Neural cell (in vitro differentiated cells): Measurements from ENCODE around the gene CMTM3. TPM values are rescaled to one million over a fixed set of nuclear protein-coding genes. Genes with fewer than 3 reads are reported as not detected.
"Not testable (repeated sequence)": the region's sequence is repeated elsewhere in the genome, so short reads cannot be mapped to it uniquely, and the experiment has no call there.

ENCODE experiments used
- H2AFZ ChIP-seq: fragments of 200-600, 300-800 bp; sonication (generic), shearing (Covaris generic); 2 replicates; pipeline ENCODE4 v1.6.0; 2014; ENCODE audit warnings: low read depth, mild to moderate bottlenecking, antibody characterized with exemption, low read length, moderate library complexity
- H3F3A ChIP-seq: fragments of 200-600 bp; shearing (Covaris generic); 2 replicates; pipeline ENCODE4 v1.6.1; 2016; ENCODE audit warnings: mild to moderate bottlenecking, moderate library complexity, mixed read lengths, antibody characterized with exemption, low read length; ENCODE audit not compliant: insufficient read depth, poor library complexity, severe bottlenecking
- H3K27ac ChIP-seq: fragments of 200-600, 300-800 bp; sonication (generic), shearing (Covaris generic); 2 replicates; pipeline ENCODE4 v1.5.1; 2014; ENCODE audit warnings: mild to moderate bottlenecking, low read length, moderate library complexity
- H3K27me3 ChIP-seq: fragments of 300-800, 200-600 bp; sonication (generic), shearing (Covaris generic); 2 replicates; pipeline ENCODE4 v1.6.0; 2014; ENCODE audit warnings: mild to moderate bottlenecking, low read depth, low read length, moderate library complexity; ENCODE audit not compliant: insufficient read depth
- H3K36me3 ChIP-seq: fragments of 300-800, 200-600 bp; sonication (generic), shearing (Covaris generic); 2 replicates; pipeline ENCODE4 v1.5.1; 2014; ENCODE audit warnings: mild to moderate bottlenecking, antibody characterized with exemption, low read length, moderate library complexity; ENCODE audit not compliant: insufficient read depth
- H3K4me2 ChIP-seq: fragments of 300-800, 200-600 bp; sonication (generic), shearing (Covaris generic); 2 replicates; pipeline ENCODE4 v1.6.0; 2014; ENCODE audit warnings: mild to moderate bottlenecking, low read length
- H3K4me3 ChIP-seq: fragments of 300-800, 200-600 bp; sonication (generic), shearing (Covaris generic); 2 replicates; pipeline ENCODE4 v1.5.1; 2014; ENCODE audit warnings: mild to moderate bottlenecking, low read length, moderate library complexity
- H3K79me2 ChIP-seq: fragments of 200-600 bp; shearing (Covaris generic); replicated peaks from 2 replicates; pipeline ENCODE4 v1.6.0; 2014; ENCODE audit warnings: mild to moderate bottlenecking, low read length, moderate library complexity; ENCODE audit not compliant: insufficient read depth
- H3K9ac ChIP-seq: fragments of 300-800, 200-600 bp; sonication (generic), shearing (Covaris generic); 2 replicates; pipeline ENCODE4 v1.6.1; 2016; ENCODE audit warnings: mild to moderate bottlenecking, low read length, mixed read lengths
- H3K9me2 ChIP-seq: fragments of 200-600 bp; shearing (Covaris generic); 2 replicates; pipeline ENCODE4 v1.6.1; 2016; ENCODE audit warnings: mild to moderate bottlenecking, low read length, mixed read lengths; ENCODE audit not compliant: insufficient read depth
- H3K9me3 ChIP-seq: fragments of 200-600, 300-800 bp; sonication (generic), shearing (Covaris generic); 2 replicates; pipeline ENCODE4 v1.6.1; 2016; ENCODE audit warnings: mild to moderate bottlenecking, mixed run types, low read length, moderate library complexity, mixed read lengths
- H4K20me1 ChIP-seq: fragments of 200-600 bp; shearing (Covaris generic); 2 replicates; pipeline ENCODE4 v1.6.1; 2016; ENCODE audit warnings: mild to moderate bottlenecking, mixed run types; ENCODE audit not compliant: insufficient read depth
- EP300 ChIP-seq: fragments of 450-650 bp; conservative IDR thresholded peaks from 2 replicates; pipeline ENCODE4 v1.6.1; 2014; ENCODE audit warnings: antibody characterized with exemption, mild to moderate bottlenecking, moderate library complexity; ENCODE audit not compliant: poor library complexity, severe bottlenecking
- EZH2 ChIP-seq: fragments of 200-600, 300-800 bp; shearing (Covaris generic), sonication (generic); IDR thresholded peaks from 2 replicates; pipeline ENCODE4 v1.6.1; 2014; ENCODE audit warnings: antibody characterized with exemption, low read length, borderline replicate concordance, mild to moderate bottlenecking; ENCODE audit not compliant: insufficient read depth, poor library complexity, severe bottlenecking
- MXI1 ChIP-seq: fragments of 450-650 bp; conservative IDR thresholded peaks from 2 replicates; pipeline ENCODE4 v1.6.1; 2014; ENCODE audit warnings: antibody characterized with exemption, mild to moderate bottlenecking; ENCODE audit not compliant: poor library complexity, severe bottlenecking
- POLR2AphosphoS5 ChIP-seq: IDR thresholded peaks from 2 replicates; pipeline ENCODE4 v1.6.1; 2012
- RAD21 ChIP-seq: fragments of 450-650 bp; conservative IDR thresholded peaks from 2 replicates; pipeline ENCODE4 v1.6.1; 2014; ENCODE audit warnings: antibody characterized with exemption, mild to moderate bottlenecking, moderate library complexity
- SMC3 ChIP-seq: fragments of 450-650 bp; conservative IDR thresholded peaks from 2 replicates; pipeline ENCODE4 v1.6.1; 2014; ENCODE audit warnings: antibody characterized with exemption, mild to moderate bottlenecking, moderate library complexity; ENCODE audit not compliant: poor library complexity
- TAF1 ChIP-seq: IDR thresholded peaks from 2 replicates; pipeline ENCODE4 v1.6.1; 2012; ENCODE audit warnings: low read depth
- polyA plus RNA-seq: library from polyadenylated mRNA; depleted of rRNA; stranded (reverse); fragments of >200 nt; gene quantifications from 2 replicates; pipeline ENCODE4 v1.2.3, GENCODE V29; 2014
- TF ChIP-seq, protein P1 (sequence below): IDR thresholded peaks from 2 replicates; pipeline ENCODE4 v1.6.1; 2012; ENCODE audit warnings: borderline replicate concordance
- TF ChIP-seq, protein P2 (sequence below): fragments of 450-650 bp; IDR thresholded peaks from 2 replicates; pipeline ENCODE4 v1.5.1; 2014; ENCODE audit warnings: antibody characterized with exemption, mild to moderate bottlenecking, moderate library complexity; ENCODE audit not compliant: poor library complexity, severe bottlenecking

CMTM3 gene
- polyA plus RNA-seq, 1 donor from 2014 or later = 7.7 TPM

DNA sequence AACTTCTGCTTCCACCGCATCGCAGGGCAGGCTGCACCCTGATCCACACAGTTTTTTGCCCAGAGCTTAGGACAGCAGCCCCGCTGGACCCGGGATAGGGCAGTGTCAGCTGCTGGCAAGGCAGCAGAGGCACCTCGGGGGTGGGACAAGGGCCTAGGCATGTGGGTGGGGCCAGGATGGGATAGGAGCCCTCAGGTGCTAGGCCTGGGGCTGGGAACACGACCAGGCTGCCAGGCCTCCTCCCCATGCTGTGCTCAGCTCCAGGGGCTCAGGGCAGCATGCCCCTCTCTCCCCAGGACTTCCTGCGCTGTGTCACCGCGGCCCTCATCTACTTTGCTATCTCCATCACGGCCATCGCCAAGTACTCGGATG lies 4.6 kb downstream of the CMTM3 start:
- TF ChIP-seq, protein P1, sequence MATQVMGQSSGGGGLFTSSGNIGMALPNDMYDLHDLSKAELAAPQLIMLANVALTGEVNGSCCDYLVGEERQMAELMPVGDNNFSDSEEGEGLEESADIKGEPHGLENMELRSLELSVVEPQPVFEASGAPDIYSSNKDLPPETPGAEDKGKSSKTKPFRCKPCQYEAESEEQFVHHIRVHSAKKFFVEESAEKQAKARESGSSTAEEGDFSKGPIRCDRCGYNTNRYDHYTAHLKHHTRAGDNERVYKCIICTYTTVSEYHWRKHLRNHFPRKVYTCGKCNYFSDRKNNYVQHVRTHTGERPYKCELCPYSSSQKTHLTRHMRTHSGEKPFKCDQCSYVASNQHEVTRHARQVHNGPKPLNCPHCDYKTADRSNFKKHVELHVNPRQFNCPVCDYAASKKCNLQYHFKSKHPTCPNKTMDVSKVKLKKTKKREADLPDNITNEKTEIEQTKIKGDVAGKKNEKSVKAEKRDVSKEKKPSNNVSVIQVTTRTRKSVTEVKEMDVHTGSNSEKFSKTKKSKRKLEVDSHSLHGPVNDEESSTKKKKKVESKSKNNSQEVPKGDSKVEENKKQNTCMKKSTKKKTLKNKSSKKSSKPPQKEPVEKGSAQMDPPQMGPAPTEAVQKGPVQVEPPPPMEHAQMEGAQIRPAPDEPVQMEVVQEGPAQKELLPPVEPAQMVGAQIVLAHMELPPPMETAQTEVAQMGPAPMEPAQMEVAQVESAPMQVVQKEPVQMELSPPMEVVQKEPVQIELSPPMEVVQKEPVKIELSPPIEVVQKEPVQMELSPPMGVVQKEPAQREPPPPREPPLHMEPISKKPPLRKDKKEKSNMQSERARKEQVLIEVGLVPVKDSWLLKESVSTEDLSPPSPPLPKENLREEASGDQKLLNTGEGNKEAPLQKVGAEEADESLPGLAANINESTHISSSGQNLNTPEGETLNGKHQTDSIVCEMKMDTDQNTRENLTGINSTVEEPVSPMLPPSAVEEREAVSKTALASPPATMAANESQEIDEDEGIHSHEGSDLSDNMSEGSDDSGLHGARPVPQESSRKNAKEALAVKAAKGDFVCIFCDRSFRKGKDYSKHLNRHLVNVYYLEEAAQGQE = no peak
- TF ChIP-seq SMC3 = no peak
- TF ChIP-seq TAF1 = no peak
- TF ChIP-seq EZH2 = no peak
- no peak for TF ChIP-seq MXI1
- TF ChIP-seq, protein P2, sequence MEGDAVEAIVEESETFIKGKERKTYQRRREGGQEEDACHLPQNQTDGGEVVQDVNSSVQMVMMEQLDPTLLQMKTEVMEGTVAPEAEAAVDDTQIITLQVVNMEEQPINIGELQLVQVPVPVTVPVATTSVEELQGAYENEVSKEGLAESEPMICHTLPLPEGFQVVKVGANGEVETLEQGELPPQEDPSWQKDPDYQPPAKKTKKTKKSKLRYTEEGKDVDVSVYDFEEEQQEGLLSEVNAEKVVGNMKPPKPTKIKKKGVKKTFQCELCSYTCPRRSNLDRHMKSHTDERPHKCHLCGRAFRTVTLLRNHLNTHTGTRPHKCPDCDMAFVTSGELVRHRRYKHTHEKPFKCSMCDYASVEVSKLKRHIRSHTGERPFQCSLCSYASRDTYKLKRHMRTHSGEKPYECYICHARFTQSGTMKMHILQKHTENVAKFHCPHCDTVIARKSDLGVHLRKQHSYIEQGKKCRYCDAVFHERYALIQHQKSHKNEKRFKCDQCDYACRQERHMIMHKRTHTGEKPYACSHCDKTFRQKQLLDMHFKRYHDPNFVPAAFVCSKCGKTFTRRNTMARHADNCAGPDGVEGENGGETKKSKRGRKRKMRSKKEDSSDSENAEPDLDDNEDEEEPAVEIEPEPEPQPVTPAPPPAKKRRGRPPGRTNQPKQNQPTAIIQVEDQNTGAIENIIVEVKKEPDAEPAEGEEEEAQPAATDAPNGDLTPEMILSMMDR = no peak
- Histone ChIP-seq H3K9me2 (no peaks in the 10 kb centered on the region), H3K27me3 (no peaks in the 10 kb centered on the region), H3K4me3 (no peak overlapping the region), H2AFZ (no peak overlapping the region), H4K20me1 (no peaks in the 10 kb centered on the region), H3K4me2 (no peak overlapping the region), H3K9me3 (no peaks in the 10 kb centered on the region), H3K27ac (no peak overlapping the region), H3K79me2 (no peaks in the 10 kb centered on the region), H3F3A (no peaks in the 10 kb centered on the region), H3K9ac (no peak overlapping the region), H3K36me3 (no peaks in the 10 kb centered on the region)

DNA sequence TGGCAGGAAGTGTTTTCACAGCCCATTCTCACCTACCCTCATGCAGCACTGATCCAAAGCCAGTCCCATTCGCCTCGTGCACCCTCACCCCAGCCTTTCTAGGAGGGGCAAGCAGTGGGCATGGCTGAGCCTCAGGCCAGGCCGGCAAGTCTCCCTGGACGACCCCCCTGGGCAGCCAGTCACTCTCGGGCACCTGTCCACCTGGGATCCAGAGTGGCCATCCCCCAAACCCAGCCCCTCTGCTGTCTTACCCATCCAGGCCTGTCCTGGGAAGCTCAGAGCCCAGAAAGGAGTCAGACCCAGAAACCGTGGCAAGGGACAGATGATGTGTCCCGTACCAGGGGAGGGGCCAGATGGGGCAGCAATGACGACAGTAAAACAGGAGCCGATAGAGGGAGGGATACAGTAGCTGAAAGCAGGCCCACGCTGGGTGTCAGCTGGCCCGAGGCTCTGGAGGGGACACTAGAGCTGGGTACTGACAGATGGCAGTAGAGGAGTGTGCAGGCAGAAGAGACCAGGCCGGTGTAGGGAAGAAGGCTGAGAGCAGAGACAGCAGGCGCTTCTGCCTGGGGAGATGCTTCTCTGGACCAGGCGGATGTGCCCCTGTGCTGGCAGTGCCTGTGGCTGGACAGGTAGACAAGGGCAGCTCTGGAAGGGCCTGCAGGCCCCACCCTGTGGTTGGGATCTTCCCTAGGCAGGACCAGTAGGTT lies 5.8 kb downstream of the CMTM3 start:
- H3K4me2 ChIP-seq = no peak overlapping the region
- TF ChIP-seq SMC3 (no peak), POLR2AphosphoS5 (no peak), RAD21 (no peak), EP300 (no peak), TAF1 (no peak), EZH2 (no peak), MXI1 (no peak)
- TF ChIP-seq, protein P1 = no peak
- TF ChIP-seq, protein P2 = no peak
- no peak overlapping the region for H2AFZ ChIP-seq
- no peaks in the 10 kb centered on the region for H3F3A ChIP-seq
- H3K9me2 ChIP-seq = no peaks in the 10 kb centered on the region
- no peak overlapping the region for H3K27ac ChIP-seq
- no peaks in the 10 kb centered on the region for H3K36me3 ChIP-seq
- no peak overlapping the region for H3K9ac ChIP-seq
- H3K9me3 ChIP-seq = no peaks in the 10 kb centered on the region
- H3K27me3 ChIP-seq = no peaks in the 10 kb centered on the region
- no peaks in the 10 kb centered on the region for H4K20me1 ChIP-seq
- no peak overlapping the region for H3K4me3 ChIP-seq
- no peaks in the 10 kb centered on the region for H3K79me2 ChIP-seq

DNA sequence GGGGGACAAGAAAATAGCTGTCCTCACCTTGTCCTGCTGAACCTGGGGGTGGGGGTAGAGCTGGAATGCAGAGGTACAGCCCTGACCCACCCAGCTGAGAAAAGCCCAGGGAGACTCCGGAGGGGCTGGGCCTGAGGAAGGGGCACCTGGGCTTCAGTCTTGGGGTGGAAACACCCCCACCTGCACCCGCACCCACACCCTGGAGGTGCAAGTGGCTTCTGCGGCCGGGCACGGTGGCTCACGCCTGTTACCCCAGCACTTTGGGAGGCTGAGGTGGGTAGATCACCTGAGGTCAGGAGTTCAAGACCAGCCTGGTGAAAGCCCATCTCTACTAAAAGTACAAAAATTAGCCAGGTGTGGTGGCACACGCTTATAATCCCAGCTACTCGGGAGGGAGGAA lies 7.4 kb downstream of the CMTM3 start:
- H3K36me3 ChIP-seq, H3K9ac ChIP-seq, H3K9me3 ChIP-seq, H3K79me2 ChIP-seq, H3K27me3 ChIP-seq, H3K4me2 ChIP-seq, H3K27ac ChIP-seq, H2AFZ ChIP-seq, H4K20me1 ChIP-seq, H3F3A ChIP-seq, H3K9me2 ChIP-seq, H3K4me3 ChIP-seq: not testable (repeated sequence)
